Measurements from ENCODE around the gene PRDM16.

GRCh38 chr1:3066250-3066711 lies 2.7 kb upstream of the PRDM16 start:
- TF ChIP-seq CTCF (IDR thresholded peaks at IDR 0.05; ENCODE audit: low read length) (no peak; the same call in 1 of the 2 replicates), EZH2 (optimal IDR thresholded peaks at IDR 0.05; ENCODE audit: low read depth, low read length) (no peak)
